GM18519 (cell line): ENCODE results near the gene NCKAP1.
"Not testable (repeated sequence)": the region's sequence is repeated elsewhere in the genome, so short reads cannot be mapped to it uniquely, and the experiment has no call there.

Source experiments
- ATAC-seq: cut with Tn5 transposase; IDR thresholded peaks from one replicate; pipeline ENCODE4 v1.9.1; 2021; ENCODE audit warnings: mild to moderate bottlenecking, moderate library complexity; ENCODE audit not compliant: unreplicated experiment, low FRiP score

Gene NCKAP1

GRCh38 chr2:182915369-182916326 lies 122.6 kb downstream of the NCKAP1 start:
- ATAC-seq: no peak

GRCh38 chr2:182914852-182915251 lies 123.4 kb downstream of the NCKAP1 start:
- no peak for ATAC-seq

- ATAC-seq: no peak
Measured at GRCh38 chr2:182913064-182913463, 125.2 kb downstream of the NCKAP1 start.

GRCh38 chr2:182912518-182912915 lies 125.7 kb downstream of the NCKAP1 start:
- no peak for ATAC-seq

GRCh38 chr2:182911813-182912517 lies 126.3 kb downstream of the NCKAP1 start:
- ATAC-seq: no peak

- no peak for ATAC-seq
Measured at GRCh38 chr2:182910965-182911364, 127.3 kb downstream of the NCKAP1 start.

GRCh38 chr2:182907081-182907830 lies 131.0 kb downstream of the NCKAP1 start:
- no peak for ATAC-seq

- no peak for ATAC-seq
Measured at GRCh38 chr2:182906454-182906853, 131.8 kb downstream of the NCKAP1 start.

- ATAC-seq: no peak
Measured at GRCh38 chr2:182904844-182905243, 133.4 kb downstream of the NCKAP1 start.

- no peak for ATAC-seq
Measured at GRCh38 chr2:182903566-182903965, 134.7 kb downstream of the NCKAP1 start.

- ATAC-seq: no peak
Measured at GRCh38 chr2:182901748-182902147, 136.5 kb downstream of the NCKAP1 start.

GRCh38 chr2:182898718-182899117 lies 139.5 kb downstream of the NCKAP1 start:
- no peak for ATAC-seq

GRCh38 chr2:182897137-182897536 lies 141.1 kb downstream of the NCKAP1 start:
- no peak for ATAC-seq

- ATAC-seq: no peak
Measured at GRCh38 chr2:182895798-182896197, 142.5 kb downstream of the NCKAP1 start.

- no peak for ATAC-seq
Measured at GRCh38 chr2:182895169-182895568, 143.1 kb downstream of the NCKAP1 start.

GRCh38 chr2:182894174-182894573 lies 144.1 kb downstream of the NCKAP1 start:
- ATAC-seq: no peak

GRCh38 chr2:182893666-182894065 lies 144.6 kb downstream of the NCKAP1 start:
- ATAC-seq: no peak

- ATAC-seq: not testable (repeated sequence)
Measured at GRCh38 chr2:182893035-182893434, 145.2 kb downstream of the NCKAP1 start.

- ATAC-seq: no peak
Measured at GRCh38 chr2:182891611-182892010, 146.6 kb downstream of the NCKAP1 start.

GRCh38 chr2:182890773-182891378 lies 147.4 kb downstream of the NCKAP1 start:
- no peak for ATAC-seq
